HG03039 (cell line): ENCODE measurements around the gene ADGRA3.
A peak's percentile ranks its signal among the peaks of the same experiment; 100 is the strongest.

ENCODE experiments used
- ATAC-seq: cut with Tn5 transposase; IDR thresholded peaks from one replicate; pipeline ENCODE4 v1.9.1; 2021; ENCODE audit warnings: mild to moderate bottlenecking, moderate library complexity; ENCODE audit not compliant: unreplicated experiment

The ADGRA3 gene

GRCh38 chr4:22515888-22516541, at the start of gene ADGRA3:
Gene ADGRA3 (minus strand): TSS chr4:22516066. CDS start chr4:22515784, 282 bp downstream.
- peak; percentile 65 for ATAC-seq

DNA sequence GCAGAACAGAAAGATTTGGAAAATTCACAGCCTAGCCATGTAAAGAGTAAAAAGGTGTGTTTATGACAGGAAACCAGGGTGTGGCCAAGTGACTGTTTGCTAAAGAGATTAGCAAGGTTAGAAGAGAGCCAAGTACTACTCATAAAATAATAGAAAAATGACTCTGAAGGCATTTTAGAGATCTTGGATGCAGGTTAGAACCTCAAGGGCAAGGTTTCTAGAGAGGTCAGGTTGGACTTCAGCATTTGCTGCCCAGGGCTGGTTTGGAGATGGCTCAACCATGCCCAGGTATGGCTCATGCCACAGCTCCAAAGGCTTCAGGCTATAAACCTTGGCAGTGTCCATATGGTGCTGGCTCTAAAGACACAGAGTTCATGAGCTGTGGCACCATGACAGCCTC, 40.6 kb upstream of the ADGRA3 start:
- ATAC-seq = no peak

DNA sequence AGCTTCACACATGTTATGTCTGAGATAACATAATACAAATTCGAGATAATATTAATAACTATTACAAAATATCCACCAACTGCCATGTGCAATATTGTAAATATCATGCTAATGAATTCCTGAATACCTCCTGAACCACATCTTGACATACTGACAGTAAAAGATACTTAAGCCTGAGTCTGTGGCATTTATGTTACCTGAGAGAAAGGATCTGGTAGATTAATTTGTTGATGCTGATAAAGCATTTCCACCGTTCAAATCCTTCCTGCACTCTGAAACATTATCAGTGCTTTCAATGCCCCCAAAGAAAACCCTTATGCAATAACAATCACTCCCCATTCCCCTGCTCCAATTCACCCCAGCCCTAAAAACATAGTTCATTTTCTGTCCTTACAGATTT, 38.8 kb upstream of the ADGRA3 start:
- ATAC-seq = no peak

- no peak for ATAC-seq
Measured at GRCh38 chr4:22553560-22553959, 37.7 kb upstream of the ADGRA3 start.

DNA sequence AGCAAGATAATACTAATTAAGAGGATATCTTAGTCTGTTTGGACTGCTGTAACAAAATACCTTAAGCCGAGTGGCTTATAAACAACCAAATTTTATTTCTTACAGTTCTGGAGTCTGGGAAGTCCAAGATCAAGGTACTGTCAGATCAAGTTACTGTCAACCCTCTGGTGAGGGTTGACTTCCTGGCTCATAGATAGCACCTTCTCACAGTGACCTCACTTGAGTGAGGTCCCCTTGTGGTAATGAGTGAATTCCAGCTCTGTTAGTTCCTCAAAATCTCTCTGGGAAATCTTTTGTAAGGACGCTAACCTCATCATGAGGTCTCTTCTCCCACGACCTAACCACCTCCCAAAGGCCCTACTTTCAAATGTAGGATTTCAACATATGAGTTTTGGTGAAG, 36.9 kb upstream of the ADGRA3 start:
- no peak for ATAC-seq

GRCh38 chr4:22551550-22551949, 35.7 kb upstream of the ADGRA3 start:
- ATAC-seq = no peak

DNA sequence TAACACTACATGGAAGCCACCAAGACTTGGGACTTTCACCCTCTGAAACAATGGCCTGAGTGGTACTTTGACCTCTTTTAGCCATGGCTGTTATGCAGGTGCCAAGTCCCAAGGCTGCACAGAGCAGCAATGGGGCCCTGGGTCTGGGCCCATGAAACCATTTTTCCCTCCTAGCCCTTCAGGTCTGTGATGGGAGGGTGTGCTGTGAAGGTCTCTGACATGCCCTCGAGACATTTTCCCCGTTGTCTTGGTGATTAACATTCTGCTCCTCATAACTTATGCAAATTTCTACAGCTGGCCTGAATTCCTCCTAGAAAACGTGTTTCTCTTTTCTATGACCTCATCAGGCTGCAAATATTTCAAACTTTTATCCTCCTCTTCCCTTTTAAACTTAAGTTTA, 30.4 kb upstream of the ADGRA3 start:
- no peak for ATAC-seq

- ATAC-seq = no peak
Measured at GRCh38 chr4:22539251-22539650, 23.4 kb upstream of the ADGRA3 start.

GRCh38 chr4:22537864-22538263, 22.0 kb upstream of the ADGRA3 start:
- ATAC-seq = no peak

GRCh38 chr4:22534374-22534773, 18.5 kb upstream of the ADGRA3 start:
- ATAC-seq = no peak

DNA sequence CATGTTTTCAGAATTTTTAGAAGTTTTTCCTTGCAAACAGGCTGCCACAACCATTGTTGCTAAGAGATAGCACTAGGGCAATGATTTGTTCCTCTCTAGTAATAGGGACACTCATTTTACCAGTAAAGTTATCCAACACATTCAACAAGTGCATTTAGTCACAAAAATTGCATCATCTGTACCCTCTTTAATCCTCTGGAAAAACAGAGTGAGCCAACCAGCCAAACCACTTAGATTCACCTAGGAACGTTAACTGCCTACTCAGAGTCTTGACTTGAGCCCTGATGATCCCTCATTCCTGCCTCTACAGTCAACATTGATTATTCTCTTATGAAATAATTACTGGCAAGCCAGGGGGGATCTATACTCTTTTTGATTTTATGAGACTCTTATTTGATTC, 17.0 kb upstream of the ADGRA3 start:
- ATAC-seq = no peak

DNA sequence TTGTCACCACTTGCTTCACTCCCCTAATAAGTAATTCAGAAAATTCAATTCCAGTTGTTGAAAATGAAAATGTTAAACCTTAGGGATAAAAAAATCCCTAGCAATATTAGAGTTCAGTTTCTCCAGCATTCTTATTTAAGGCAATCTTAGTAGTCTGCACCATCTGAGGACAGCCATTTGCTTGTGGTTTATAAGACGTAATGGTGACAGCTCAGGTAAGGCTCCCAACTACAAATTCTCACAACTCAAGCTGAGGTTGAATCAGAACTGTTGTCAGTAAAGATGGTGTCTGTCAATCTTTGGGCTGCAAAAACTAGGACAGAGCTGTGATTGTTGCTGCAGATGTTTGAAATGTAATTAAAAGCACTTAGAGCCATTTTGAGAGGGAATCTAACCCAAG, 16.3 kb upstream of the ADGRA3 start:
- ATAC-seq = no peak

DNA sequence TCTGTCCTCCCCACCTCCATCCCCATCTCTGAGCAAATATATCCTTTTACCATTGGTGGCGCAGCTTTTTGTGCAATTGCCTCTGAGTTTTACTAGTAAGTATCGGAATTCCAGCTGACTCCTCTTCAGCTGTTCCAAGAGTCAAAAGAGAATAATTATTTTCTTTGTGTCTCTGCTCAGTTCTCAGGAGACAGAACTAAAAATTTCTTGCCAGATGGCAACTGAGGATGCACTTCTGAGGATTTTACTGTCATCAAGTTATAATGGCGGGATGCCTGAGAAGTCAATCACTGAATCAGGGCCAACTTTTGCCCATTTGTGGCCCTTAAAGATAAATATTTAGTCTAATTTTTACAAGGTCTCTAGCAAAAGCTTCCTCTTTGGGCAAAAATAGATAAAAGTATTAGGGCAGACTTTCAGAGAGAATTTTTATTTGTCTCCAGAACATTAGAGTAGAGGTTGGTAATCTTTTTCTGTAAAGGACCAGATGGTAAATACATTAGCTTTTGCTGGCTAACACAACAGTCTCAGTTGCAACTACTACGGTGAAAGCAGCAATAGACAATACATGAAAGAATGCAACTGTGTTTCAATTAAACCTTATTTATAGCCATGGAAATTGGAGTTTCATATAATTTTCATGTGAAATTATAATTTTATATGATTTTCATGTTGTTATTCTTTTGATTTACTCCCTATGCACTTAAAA, 15.6 kb upstream of the ADGRA3 start:
- no peak for ATAC-seq

DNA sequence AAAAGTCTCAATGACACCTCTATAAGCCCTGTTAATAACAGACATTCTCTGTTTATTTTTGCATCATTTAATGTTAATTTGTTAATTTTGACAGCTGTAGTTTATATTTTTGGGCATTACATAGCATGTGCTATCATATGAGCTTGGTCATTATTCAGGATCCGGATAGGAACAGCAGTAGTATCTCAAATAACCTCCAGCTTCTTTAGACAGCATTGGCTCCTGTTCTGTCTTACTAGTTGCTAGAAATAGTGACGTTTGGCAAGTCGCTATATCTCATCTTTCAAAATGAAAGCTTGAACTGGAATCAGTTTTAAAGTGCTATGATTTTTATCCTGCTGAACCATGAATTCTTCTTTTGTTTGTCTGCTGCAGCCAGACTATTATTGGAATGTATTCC, 9.0 kb upstream of the ADGRA3 start:
- no peak for ATAC-seq

DNA sequence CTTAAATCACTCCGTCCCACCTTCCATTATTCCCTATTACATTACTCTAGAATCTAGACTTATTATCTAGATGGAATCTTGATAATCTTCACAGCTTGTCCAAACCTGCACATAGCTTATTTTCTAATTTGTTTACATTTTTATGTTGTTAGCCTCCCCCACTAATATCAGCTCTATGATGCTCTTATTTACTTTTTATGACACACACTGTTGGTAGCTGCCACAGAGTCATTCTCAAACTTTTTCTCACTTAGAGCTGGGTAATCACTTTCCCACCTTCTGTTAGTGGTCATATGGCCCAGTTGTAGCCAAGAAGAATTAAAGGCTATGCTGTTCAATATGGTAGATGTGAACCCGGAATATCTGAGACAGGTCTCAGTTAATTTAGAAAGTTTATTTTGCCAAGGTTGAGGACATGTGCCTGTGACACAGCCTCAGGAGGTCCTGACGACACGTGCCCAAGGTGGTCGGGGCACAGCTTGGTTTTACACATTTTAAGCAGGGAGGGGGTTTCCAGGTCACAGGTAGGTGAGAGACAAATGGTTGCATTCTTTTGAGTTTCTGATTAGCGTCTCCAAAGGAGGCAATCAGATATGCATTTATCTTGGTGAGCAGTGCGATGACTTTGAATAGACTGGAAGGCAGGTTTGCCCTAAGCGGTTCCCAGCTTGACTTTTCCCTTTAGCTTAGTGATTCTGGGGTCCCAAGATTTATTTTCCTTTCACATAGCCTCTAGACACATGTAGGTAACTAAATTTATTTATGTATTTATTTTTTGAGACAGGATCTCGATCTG, 7.0 kb upstream of the ADGRA3 start:
- ATAC-seq = no peak

DNA sequence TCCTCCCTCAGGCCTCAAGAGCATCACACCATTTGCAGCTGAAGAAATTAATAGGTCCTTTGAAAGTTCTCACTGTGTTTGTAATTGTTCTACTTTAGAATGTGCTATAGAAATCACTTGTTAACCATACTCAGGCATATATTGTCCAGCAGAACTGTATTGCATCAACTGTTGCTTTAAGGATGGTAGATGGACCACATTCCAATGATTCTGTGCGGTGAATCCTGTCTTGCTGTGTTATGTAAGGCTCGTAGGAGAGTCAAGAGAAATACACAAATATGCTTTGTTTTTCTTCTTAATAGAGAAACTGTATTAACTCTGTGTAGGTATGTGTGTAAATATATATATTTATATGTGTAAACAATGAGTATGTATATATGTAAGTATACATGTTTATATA, 6.3 kb upstream of the ADGRA3 start:
- ATAC-seq = no peak

DNA sequence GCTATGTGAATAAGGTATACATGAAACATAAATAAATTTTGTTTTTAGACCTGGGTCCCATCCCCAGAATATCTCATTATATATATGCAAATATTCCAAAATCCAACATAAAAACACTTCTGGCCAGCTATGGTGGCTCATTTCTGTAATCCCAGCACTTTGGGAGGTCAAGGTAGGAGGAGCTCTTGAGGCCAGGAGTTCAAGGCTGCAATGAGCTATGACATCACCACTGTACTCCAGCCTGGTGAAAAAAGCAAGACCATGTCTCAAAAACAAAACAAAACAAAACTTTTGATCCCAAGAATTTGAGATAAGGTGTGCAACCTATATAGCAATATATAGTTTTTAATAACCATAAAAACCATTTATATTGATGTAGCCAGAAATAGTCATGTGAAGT, 5.4 kb upstream of the ADGRA3 start:
- no peak for ATAC-seq

DNA sequence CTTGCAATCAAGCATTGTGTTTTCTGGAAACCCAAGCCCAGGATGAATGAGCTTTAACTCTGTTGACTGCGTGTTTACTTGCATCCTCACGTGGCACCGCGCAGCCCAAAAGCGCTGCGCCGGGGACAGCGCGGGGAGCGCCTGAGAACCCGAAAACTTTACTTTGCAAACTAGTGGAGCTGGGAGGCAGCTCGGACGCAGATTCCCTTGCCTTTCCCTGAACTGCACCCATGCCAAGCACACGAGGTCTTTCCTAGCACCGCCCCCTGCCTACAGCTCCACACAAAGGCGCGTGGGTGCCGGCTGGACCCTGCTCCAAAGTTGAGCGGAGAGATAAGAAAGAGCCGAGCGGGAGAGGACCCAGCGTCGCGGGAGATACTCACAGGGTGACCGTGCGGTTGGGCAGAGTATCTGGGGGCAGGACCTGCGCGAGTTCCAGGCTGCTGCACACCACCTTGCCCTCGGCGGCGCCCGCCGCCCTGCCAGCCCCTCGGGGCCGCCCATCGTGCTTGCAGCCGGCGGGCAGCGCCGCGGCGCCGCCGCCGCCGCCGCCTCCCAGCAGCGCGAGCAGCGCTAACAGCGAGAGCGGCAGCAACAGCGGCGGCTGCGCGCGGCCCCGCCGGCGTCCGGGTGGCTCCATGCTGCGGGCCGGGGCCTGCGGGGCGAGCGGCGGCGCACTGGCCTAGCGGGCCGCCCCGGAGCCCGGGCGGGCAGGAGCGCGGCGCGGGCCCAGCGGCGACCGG, 550 bp downstream of the ADGRA3 start:
- peak; percentile 55 for ATAC-seq

- ATAC-seq = no peak
Measured at GRCh38 chr4:22514481-22514880, 1.4 kb downstream of the ADGRA3 start.

- no peak for ATAC-seq
Measured at GRCh38 chr4:22514001-22514400, 1.9 kb downstream of the ADGRA3 start.

DNA sequence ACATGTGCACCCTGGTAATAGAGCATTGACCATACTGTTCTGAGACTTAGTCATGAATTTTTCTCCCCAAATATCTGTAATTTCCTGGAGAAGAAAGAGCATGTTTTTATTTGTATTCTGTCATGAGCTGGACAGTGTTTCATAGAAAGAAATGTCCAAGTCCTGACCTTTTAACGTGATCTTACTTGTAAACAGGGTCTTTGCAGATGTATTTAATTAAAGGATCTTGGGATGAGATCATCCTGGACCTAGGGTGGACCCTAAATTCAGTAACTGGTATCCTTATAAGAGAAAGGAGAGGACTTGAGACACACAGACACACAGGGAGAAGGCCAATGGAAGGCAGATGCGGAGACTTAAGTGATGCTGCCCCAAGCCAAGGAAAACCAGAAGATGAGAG, 3.6 kb downstream of the ADGRA3 start:
- ATAC-seq = no peak
